Stomach (tissue), 19 donors: Measurements from ENCODE around the gene ZNF135. TPM values are rescaled to one million over a fixed set of nuclear protein-coding genes. Genes with fewer than 3 reads are reported as not detected.

ENCODE experiments used
- DNase-seq, 2 donors: peaks; one replicate each; pipeline versions ENCODE4 v3.0.0 to v3.0.0-alpha.2; 2013 to 2019
- H3K27ac ChIP-seq, 5 donors: fragments of 200-600 bp in 4 of 5; sonication (generic) in 4 of 5; one replicate each; pipeline ENCODE4 v1.5.1; 2013 to 2019; ENCODE audit warnings: mild to moderate bottlenecking in 1 of 5, moderate library complexity in 1 of 5
- H3K27me3 ChIP-seq, 3 donors: fragments of 200-600 bp; sonication (generic); one replicate each; pipeline ENCODE4 v1.5.1; 2017 to 2019; ENCODE audit warnings: mixed run types in 1 of 3
- H3K36me3 ChIP-seq, 4 donors: fragments of 200-600 bp; sonication (generic); 1 replicate in 3 of 4; 2 replicates in 1 of 4; pipeline ENCODE4 v1.5.1; 2016 to 2019
- H3K4me1 ChIP-seq, 4 donors: fragments of 200-600 bp; sonication (generic); one replicate each; pipeline ENCODE4 v1.5.1; 2016 to 2019
- H3K4me3 ChIP-seq, 4 donors: fragments of 200-600 bp; sonication (generic) in 3 of 4; one replicate each; pipeline ENCODE4 v1.5.1; 2016 to 2019; ENCODE audit warnings: mild to moderate bottlenecking in 1 of 4
- H3K9me3 ChIP-seq, 4 donors: fragments of 200-600 bp; sonication (generic); one replicate each; pipeline ENCODE4 v1.5.1; 2016 to 2019
- EP300 ChIP-seq: sonication (generic); formaldehyde crosslinking; IDR thresholded peaks from one replicate; pipeline ENCODE4 v1.6.1; 2017; ENCODE audit warnings: antibody characterized with exemption
- POLR2A ChIP-seq, 4 donors: fragments of 450-650 bp; IDR thresholded peaks; one replicate each; pipeline ENCODE4 v1.6.1; 2016; ENCODE audit warnings: antibody characterized with exemption in 4 of 4, control low read depth in 2 of 4, mild to moderate bottlenecking in 1 of 4, moderate library complexity in 1 of 4
- POLR2AphosphoS5 ChIP-seq, 3 donors: sonication (generic); formaldehyde crosslinking; IDR thresholded peaks; one replicate each; pipeline ENCODE4 v1.6.1; 2016; ENCODE audit warnings: antibody characterized with exemption in 3 of 3
- WGBS, 5 donors: extraction: QIAGEN DNeasy Blood & Tissue Kit in 3 of 5; methylation state at CpG; one replicate each; pipeline versions ENCODE4 v1.1.5 to v1.1.7; 2013 to 2018; 5-methylcytosine and 5-hydroxymethylcytosine counted together
- intact Hi-C: fragments of 100-400 bp; cut with DNase I; formaldehyde crosslinking; loops from one replicate; pipeline ENCODE4 v1.15.1; 2023; ENCODE audit warnings: low total_unique reads
- long read RNA-seq, 10 donors: transcript quantifications; one replicate each; lab custom pipeline, GENCODE V29; 2026
- polyA plus RNA-seq, 3 donors: library from polyadenylated mRNA; stranded (reverse); fragments of 200-250 nt; gene quantifications; one replicate each; pipeline ENCODE4 v1.2.3, GENCODE V29; 2013
- total RNA-seq, 5 donors: library from RNA; depleted of rRNA; stranded (reverse); fragments of >200 nt; gene quantifications; one replicate each; pipeline versions ENCODE4 v1.1.0 to v1.2.3, GENCODE V29; 2014 to 2016
- TF ChIP-seq, protein P1 (sequence below), 7 experiments: fragments of 450-650 bp in 4 of 7; fragments of 200-600 bp in 3 of 7; sonication (generic) in 3 of 7; IDR thresholded peaks; one replicate each; pipeline ENCODE4 v1.5.1; 2016 to 2019; ENCODE audit warnings: antibody characterized with exemption in 7 of 7, control low read depth in 2 of 7, mild to moderate bottlenecking in 1 of 7
- donor health status: healthy with polysubstance abuse.
- donor health status: Bipolar disorder and iron deficiency.
- donor health status: healthy.

ZNF135 gene
- total RNA-seq, result 10 to 100 TPM in 1 of 5 donors, 1 to 10 TPM in 3, not detected in 1; 3.5 to 16.3 (median 7.6) TPM
- polyA plus RNA-seq, result 1 to 10 TPM; 1.6 to 4.9 (median 2.7) TPM
- long read RNA-seq, donor 1, partial matches to known transcripts, result 0 of 1 reads
- long read RNA-seq, donor 1, other reads (novel, unspliced or antisense), result 0 of 1 reads
- long read RNA-seq, donor 2, result 0 reads
- long read RNA-seq, donor 3, partial matches to known transcripts, result 5 of 7 reads
- long read RNA-seq, donor 3, other reads (novel, unspliced or antisense), result 0 of 7 reads
- long read RNA-seq, donor 4, result 0 reads
- long read RNA-seq, donor 5, partial matches to known transcripts, result 0 of 2 reads
- long read RNA-seq, donor 5, other reads (novel, unspliced or antisense), result 0 of 2 reads
- long read RNA-seq, donor 6, partial matches to known transcripts, result 17 of 19 reads
- long read RNA-seq, donor 6, other reads (novel, unspliced or antisense), result 0 of 19 reads
- long read RNA-seq, donor 7, partial matches to known transcripts, result 0 of 1 reads
- long read RNA-seq, donor 7, other reads (novel, unspliced or antisense), result 0 of 1 reads
- long read RNA-seq, donor 8, result 0 reads
- long read RNA-seq, donor 9, result 0 reads
- long read RNA-seq, donor 10, result 0 reads

DNA sequence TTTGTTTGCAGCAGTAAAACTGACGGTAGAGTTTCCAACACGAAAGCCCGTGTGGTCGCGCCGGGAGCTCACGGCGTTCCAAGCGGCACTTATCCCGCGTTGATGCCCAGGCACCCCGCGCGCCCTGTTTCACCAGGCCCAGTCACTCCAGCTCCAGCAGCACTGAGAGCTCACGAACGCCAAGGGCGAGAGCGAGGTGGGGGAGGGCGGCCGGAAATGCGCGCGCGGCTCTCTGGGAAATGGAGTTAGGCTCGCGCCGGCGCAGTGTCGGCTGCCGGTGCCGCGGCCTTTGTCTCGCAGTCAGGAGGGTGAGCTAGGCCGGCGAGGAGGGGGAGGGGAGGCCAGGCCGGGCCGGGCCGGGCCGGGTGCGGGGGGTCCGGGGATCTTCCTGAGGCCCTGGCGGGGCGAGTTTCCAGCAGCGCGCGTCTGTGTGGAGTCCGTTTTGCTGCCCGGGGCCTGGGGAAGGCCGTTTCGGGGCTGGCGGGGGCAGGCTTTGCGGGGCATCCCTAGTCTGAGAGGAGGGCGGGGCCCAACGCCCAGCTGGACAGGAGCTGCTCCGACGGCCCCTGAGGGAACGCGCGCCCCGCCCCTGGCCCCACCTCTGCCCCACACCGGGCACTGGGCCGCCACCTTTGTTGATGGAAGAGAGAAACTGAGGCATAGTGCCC, at the start of gene ZNF135:
TSS of gene ZNF135 (plus strand) at position 280 of the 668 bp plus-strand sequence. CDS start 721 bp downstream, outside the sequence.
- intact Hi-C loops, result no loop called here
- peaks cover 0 to 16% (median 7%) of the 10 kb centered on the region in 4 donors for H3K36me3 ChIP-seq
- 3 to 23% (median 5%) methylated on average over 21 to 62 of the region's 62 CpGs for WGBS, 5 donors

DNA sequence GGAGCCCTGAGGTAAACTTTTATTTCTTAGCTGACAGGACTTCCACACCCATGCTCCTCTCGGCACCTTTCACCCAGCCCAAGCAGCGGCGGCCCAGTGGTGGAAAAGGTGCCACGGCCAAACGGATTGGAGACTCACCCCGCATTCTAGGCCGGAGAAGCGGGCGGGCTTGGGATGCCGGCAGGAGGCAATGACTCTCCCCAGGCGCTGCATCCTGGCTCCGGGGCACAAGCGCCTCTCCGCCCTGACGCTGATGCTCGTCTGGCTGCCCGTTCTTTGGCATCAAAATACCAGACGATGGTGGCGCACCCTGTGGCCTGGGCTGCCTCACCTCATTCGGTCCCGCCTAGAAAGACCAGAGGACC, 49.8 kb upstream of the ZNF135 start:
- H3K27ac ChIP-seq, result peak overlapping the region in 3 of 5 donors; percentile 13 to 71 (median 46)
- no peak for DNase-seq
- no peaks in the 10 kb centered on the region for H3K27me3 ChIP-seq
- H3K9me3 ChIP-seq, result peaks cover 70 to 99% (median 96%) of the 10 kb centered on the region in 4 donors
- peak overlapping the region in 2 of 4 donors; percentile 39 to 45 for H3K4me3 ChIP-seq
- peaks cover 0 to 24% (median 10%) of the 10 kb centered on the region in 4 donors for H3K4me1 ChIP-seq
- TF ChIP-seq POLR2A (IDR thresholded peaks at IDR 0.05) (no peak), EP300 (no peak), POLR2AphosphoS5 (IDR thresholded peaks at IDR 0.05) (no peak)
- TF ChIP-seq, protein P1, sequence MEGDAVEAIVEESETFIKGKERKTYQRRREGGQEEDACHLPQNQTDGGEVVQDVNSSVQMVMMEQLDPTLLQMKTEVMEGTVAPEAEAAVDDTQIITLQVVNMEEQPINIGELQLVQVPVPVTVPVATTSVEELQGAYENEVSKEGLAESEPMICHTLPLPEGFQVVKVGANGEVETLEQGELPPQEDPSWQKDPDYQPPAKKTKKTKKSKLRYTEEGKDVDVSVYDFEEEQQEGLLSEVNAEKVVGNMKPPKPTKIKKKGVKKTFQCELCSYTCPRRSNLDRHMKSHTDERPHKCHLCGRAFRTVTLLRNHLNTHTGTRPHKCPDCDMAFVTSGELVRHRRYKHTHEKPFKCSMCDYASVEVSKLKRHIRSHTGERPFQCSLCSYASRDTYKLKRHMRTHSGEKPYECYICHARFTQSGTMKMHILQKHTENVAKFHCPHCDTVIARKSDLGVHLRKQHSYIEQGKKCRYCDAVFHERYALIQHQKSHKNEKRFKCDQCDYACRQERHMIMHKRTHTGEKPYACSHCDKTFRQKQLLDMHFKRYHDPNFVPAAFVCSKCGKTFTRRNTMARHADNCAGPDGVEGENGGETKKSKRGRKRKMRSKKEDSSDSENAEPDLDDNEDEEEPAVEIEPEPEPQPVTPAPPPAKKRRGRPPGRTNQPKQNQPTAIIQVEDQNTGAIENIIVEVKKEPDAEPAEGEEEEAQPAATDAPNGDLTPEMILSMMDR (IDR thresholded peaks at IDR 0.05), result no peak
- intact Hi-C loops, result no loop called here
- WGBS, 5 donors, result 2 to 5% (median 4%) methylated on average over 14 to 21 of the region's 21 CpGs
- H3K36me3 ChIP-seq, result peaks cover 0 to 36% (median 31%) of the 10 kb centered on the region in 4 donors

More for the DNA sequence above, at the start of gene ZNF135:
- Histone ChIP-seq H3K27me3 (peaks cover 0 to 16% (median 6%) of the 10 kb centered on the region in 3 donors), H3K4me1 (peaks cover 0 to 15% (median 11%) of the 10 kb centered on the region in 4 donors), H3K27ac (peak within 1 kb of the TSS; percentile 86 to 94 (median 88)), H3K4me3 (peak within 1 kb of the TSS; percentile 50 to 66 (median 60)), H3K9me3 (peaks cover 0 to 100% (median 90%) of the 10 kb centered on the region in 4 donors)
- TF ChIP-seq POLR2AphosphoS5 (IDR thresholded peaks at IDR 0.05) (peak; percentile 43 to 81 (median 64)), EP300 (no peak)
- TF ChIP-seq, protein P1 (IDR thresholded peaks at IDR 0.05), result no peak
- peak; percentile 58 to 98 for DNase-seq

DNA sequence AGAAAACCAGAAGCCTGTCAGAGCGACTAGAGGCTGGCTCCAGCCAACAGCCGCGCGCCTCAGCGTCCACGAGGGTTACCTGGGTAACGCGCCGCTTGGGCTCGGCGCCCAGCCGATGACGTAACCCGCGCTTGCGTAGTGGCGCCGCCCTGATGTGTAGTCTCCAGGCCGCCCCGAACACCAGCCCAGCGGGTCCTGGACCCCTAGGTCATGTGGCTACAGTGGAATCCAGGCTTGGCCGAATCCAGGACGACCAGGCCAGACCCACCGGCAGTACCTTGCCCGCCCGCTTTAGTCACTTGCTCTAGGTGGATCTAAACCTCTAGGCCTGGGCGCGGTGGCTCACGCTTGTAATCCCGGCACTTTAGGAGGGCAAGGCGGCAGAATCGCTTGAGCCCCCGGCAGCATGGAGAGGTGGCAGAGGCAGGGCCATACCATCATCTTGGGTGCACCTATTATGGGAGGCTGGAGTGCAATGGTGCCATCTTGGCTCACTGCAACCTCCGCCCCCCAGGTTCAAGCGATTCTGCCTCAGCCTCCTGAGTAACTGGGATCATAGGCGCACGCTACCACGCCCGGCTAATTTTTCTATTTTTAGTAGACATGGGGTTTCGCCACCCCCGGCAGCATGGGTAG, 49.3 kb upstream of the ZNF135 start:
- Histone ChIP-seq H3K27ac (peak overlapping the region in 3 of 5 donors; percentile 13 to 71 (median 46)), H3K36me3 (peaks cover 0 to 31% (median 27%) of the 10 kb centered on the region in 4 donors), H3K4me3 (peak overlapping the region; percentile 9 to 45 (median 28)), H3K27me3 (no peaks in the 10 kb centered on the region), H3K9me3 (peaks cover 65 to 98% (median 92%) of the 10 kb centered on the region in 4 donors), H3K4me1 (peaks cover 0 to 20% (median 8%) of the 10 kb centered on the region in 4 donors)
- intact Hi-C loops, result loop anchor here (10.0 kb wide), 1 partner anchor 145 kb away; the partner anchor contains the start of gene ZNF329
- DNase-seq, result peak; percentile 72 to 98
- TF ChIP-seq EP300, result no peak
- TF ChIP-seq POLR2AphosphoS5 (IDR thresholded peaks at IDR 0.05), result peak in 1 of 3 donors; percentile 59
- 5 to 22% (median 14%) methylated on average over 18 to 41 of the region's 41 CpGs for WGBS, 5 donors

DNA sequence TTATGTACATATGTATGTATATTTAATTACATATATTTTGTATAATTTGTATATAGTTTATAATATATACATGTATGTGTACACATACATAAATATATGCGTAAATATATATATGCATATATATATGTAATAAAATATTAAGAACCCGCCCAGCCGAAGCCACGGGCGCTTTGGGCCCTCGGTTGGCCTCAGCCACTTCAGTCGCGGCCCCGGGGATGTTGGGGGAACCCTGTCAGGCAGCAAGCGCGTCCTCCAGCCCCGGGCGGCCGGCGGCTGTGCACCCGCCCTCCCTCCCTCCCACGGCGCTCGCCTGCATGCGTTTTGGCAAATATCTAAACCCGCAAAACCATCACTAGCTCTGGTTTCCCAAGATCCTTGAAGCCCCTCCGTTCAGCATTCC, 48.6 kb upstream of the ZNF135 start:
- DNase-seq, result no peak

More for the DNA sequence above, 48.6 kb upstream of the ZNF135 start:
- H3K9me3 ChIP-seq, result peaks cover 60 to 96% (median 89%) of the 10 kb centered on the region in 4 donors
- peaks cover 0 to 20% (median 8%) of the 10 kb centered on the region in 4 donors for H3K4me1 ChIP-seq
- peaks cover 0 to 24% (median 20%) of the 10 kb centered on the region in 4 donors for H3K36me3 ChIP-seq
- TF ChIP-seq POLR2AphosphoS5 (IDR thresholded peaks at IDR 0.05) (no peak), POLR2A (IDR thresholded peaks at IDR 0.05) (no peak), EP300 (no peak)
- TF ChIP-seq, protein P1 (IDR thresholded peaks at IDR 0.05), result no peak
- peak overlapping the region in 1 of 4 donors; percentile 39 for H3K4me3 ChIP-seq
- no peak overlapping the region for H3K27ac ChIP-seq
- intact Hi-C loops, result loop anchor here (10.0 kb wide), 1 partner anchor 144 kb away; the partner anchor contains the start of gene ZNF329
- WGBS, 5 donors, result 57 to 86% (median 78%) methylated on average over 22 of the region's 22 CpGs
- H3K27me3 ChIP-seq, result no peaks in the 10 kb centered on the region
